Mesenchymal stem cell (in vitro differentiated cells and primary cell): ENCODE measurements around the gene EDC3.

ENCODE experiments used
- DNase-seq: peaks from one replicate; pipeline ENCODE4 v3.0.0-alpha.2; 2013
- H2AFZ ChIP-seq: one replicate; pipeline ENCODE4 v1.6.1; 2013; ENCODE audit warnings: low read depth, mild to moderate bottlenecking, control low read depth, inconsistent platforms, low read length, moderate library complexity
- H2AK5ac ChIP-seq: 2 replicates; pipeline ENCODE4 v1.6.1; 2013; ENCODE audit warnings: low read length, moderate library complexity, mild to moderate bottlenecking, inconsistent platforms; ENCODE audit not compliant: severe bottlenecking
- H2BK120ac ChIP-seq: one replicate; pipeline ENCODE4 v1.6.1; 2013; ENCODE audit warnings: low read depth, mild to moderate bottlenecking, inconsistent platforms, low read length, moderate library complexity
- H2BK12ac ChIP-seq, 2 experiments: one replicate each; pipeline ENCODE4 v1.6.1; 2013; ENCODE audit warnings: inconsistent platforms in 2 of 2, low read length in 2 of 2, mild to moderate bottlenecking in 2 of 2, moderate library complexity in 2 of 2, control low read depth in 1 of 2
- H2BK15ac ChIP-seq: one replicate; pipeline ENCODE4 v1.6.1; 2013; ENCODE audit warnings: mild to moderate bottlenecking, low read depth, inconsistent platforms; ENCODE audit not compliant: poor library complexity, severe bottlenecking
- H2BK5ac ChIP-seq: 2 replicates; pipeline ENCODE4 v1.6.1; 2013; ENCODE audit warnings: low read depth, mild to moderate bottlenecking, low read length, control low read depth, inconsistent platforms; ENCODE audit not compliant: poor library complexity, severe bottlenecking
- H3K14ac ChIP-seq, 2 experiments: one replicate each; pipeline ENCODE4 v1.6.1; 2013; ENCODE audit warnings: inconsistent platforms in 2 of 2, low read length in 2 of 2, control low read depth in 1 of 2, mild to moderate bottlenecking in 1 of 2, moderate library complexity in 1 of 2
- H3K18ac ChIP-seq, 2 experiments: one replicate each; pipeline ENCODE4 v1.6.1; 2013; ENCODE audit warnings: inconsistent platforms in 2 of 2, low read length in 2 of 2, control low read depth in 1 of 2, low read depth in 1 of 2, mild to moderate bottlenecking in 1 of 2
- H3K23ac ChIP-seq, 2 experiments: one replicate each; pipeline ENCODE4 v1.6.1; 2013; ENCODE audit warnings: inconsistent platforms in 2 of 2, low read length in 2 of 2, mild to moderate bottlenecking in 2 of 2, moderate library complexity in 2 of 2, control low read depth in 1 of 2
- H3K27ac ChIP-seq: 2 replicates; pipeline ENCODE4 v1.5.1; 2013; ENCODE audit warnings: mild to moderate bottlenecking, moderate library complexity, low read length, control low read depth, inconsistent platforms; ENCODE audit not compliant: poor library complexity, severe bottlenecking
- H3K27me3 ChIP-seq, 2 experiments: 2 replicates each; pipeline versions ENCODE4 v1.6.1 to v1.7.0; 2013; ENCODE audit warnings: low read length in 2 of 2, mild to moderate bottlenecking in 2 of 2, moderate library complexity in 2 of 2, control low read depth in 1 of 2, inconsistent platforms in 1 of 2; ENCODE audit not compliant: control insufficient read depth in 1 of 2, insufficient read depth in 1 of 2
- H3K36me3 ChIP-seq, 2 experiments: 2 replicates each; pipeline versions ENCODE4 v1.6.1 to v1.7.0; 2013; ENCODE audit warnings: low read length in 2 of 2, control low read depth in 1 of 2, inconsistent platforms in 1 of 2, low read depth in 1 of 2, mild to moderate bottlenecking in 1 of 2; ENCODE audit not compliant: insufficient read depth in 2 of 2, control insufficient read depth in 1 of 2
- H3K4ac ChIP-seq, 2 experiments: one replicate each; pipeline ENCODE4 v1.6.1; 2013; ENCODE audit warnings: inconsistent platforms in 2 of 2, low read length in 2 of 2, mild to moderate bottlenecking in 2 of 2, moderate library complexity in 2 of 2, control low read depth in 1 of 2, low read depth in 1 of 2
- H3K4me1 ChIP-seq: 2 replicates; pipeline ENCODE4 v1.6.1; 2013; ENCODE audit warnings: low read depth, low read length, control low read depth; ENCODE audit not compliant: control insufficient read depth, insufficient read depth
- H3K4me2 ChIP-seq: 2 replicates; pipeline ENCODE4 v1.6.1; 2013; ENCODE audit warnings: low read length, mild to moderate bottlenecking, inconsistent platforms; ENCODE audit not compliant: poor library complexity, severe bottlenecking
- H3K4me3 ChIP-seq, 2 experiments: 2 replicates each; pipeline versions ENCODE4 v1.5.1 to v1.7.0; 2013; ENCODE audit warnings: low read length in 2 of 2, mild to moderate bottlenecking in 2 of 2, control low read depth in 1 of 2, low read depth in 1 of 2; ENCODE audit not compliant: insufficient read depth in 1 of 2
- H3K79me1 ChIP-seq: replicated peaks from 2 replicates; pipeline ENCODE4 v1.6.1; 2013; ENCODE audit warnings: mild to moderate bottlenecking, control low read depth, low read length, inconsistent platforms; ENCODE audit not compliant: poor library complexity, severe bottlenecking
- H3K9ac ChIP-seq: 2 replicates; pipeline ENCODE4 v1.7.0; 2013; ENCODE audit warnings: mild to moderate bottlenecking, low read length, moderate library complexity
- H3K9me3 ChIP-seq: 2 replicates; pipeline ENCODE4 v1.7.0; 2013; ENCODE audit warnings: mild to moderate bottlenecking, low read length; ENCODE audit not compliant: control insufficient read depth
- H4K8ac ChIP-seq: one replicate; pipeline ENCODE4 v1.6.1; 2013; ENCODE audit warnings: inconsistent platforms, mild to moderate bottlenecking, low read length, moderate library complexity
- H4K91ac ChIP-seq: one replicate; pipeline ENCODE4 v1.6.1; 2013; ENCODE audit warnings: mild to moderate bottlenecking, low read length, inconsistent platforms
- WGBS: methylation state at CpG from one replicate; pipeline ENCODE4 v1.1.7; 2013; ENCODE audit warnings: mixed read lengths; 5-methylcytosine and 5-hydroxymethylcytosine counted together

EDC3 gene

DNA sequence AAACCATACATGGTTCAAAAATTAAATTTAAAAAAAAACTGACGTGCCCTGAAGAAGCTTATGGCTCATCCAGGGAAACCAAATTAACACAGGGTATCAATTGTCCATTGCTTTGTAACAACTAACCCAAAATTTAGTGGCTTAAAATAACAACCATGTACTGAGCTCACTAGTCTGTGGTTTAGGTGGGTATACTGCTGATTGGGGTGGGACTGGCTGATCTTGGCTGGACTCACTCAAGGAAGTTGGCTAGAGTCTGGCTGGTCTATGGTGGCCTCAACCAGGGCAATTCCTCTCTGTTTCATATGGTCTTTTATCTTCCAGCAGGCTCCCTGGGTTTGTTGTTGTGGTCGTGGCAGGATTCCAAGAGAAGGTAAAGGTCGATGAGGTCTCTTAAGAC lies 14.1 kb upstream of the EDC3 start:
- DNase-seq: no peak
- Histone ChIP-seq H3K18ac (no peak overlapping the region), H2BK12ac (no peak overlapping the region), H3K9ac (no peak overlapping the region), H2BK120ac (no peak overlapping the region), H2BK5ac (no peak overlapping the region), H3K27me3 (peaks cover 13 to 33% of the 10 kb centered on the region in 2 experiments), H2BK15ac (no peak overlapping the region), H3K4me2 (no peak overlapping the region), H3K36me3 (no peaks in the 10 kb centered on the region), H4K91ac (no peak overlapping the region), H3K79me1 (no peaks in the 10 kb centered on the region), H3K4me1 (no peaks in the 10 kb centered on the region), H3K14ac (no peak overlapping the region), H3K9me3 (no peaks in the 10 kb centered on the region), H4K8ac (no peak overlapping the region), H3K4ac (no peak overlapping the region), H3K23ac (peak overlapping the region in 1 of 2 experiments; percentile 27), H2AFZ (no peak overlapping the region), H2AK5ac (no peak overlapping the region), H3K27ac (no peak overlapping the region), H3K4me3 (no peak overlapping the region)
- WGBS: 34% methylated on average over 3 of the region's 3 CpGs

- Histone ChIP-seq H3K9ac (no peak overlapping the region), H4K8ac (no peak overlapping the region), H3K4me1 (no peaks in the 10 kb centered on the region), H2AK5ac (no peak overlapping the region), H3K27ac (no peak overlapping the region), H2BK12ac (no peak overlapping the region), H3K4me3 (no peak overlapping the region), H3K36me3 (no peaks in the 10 kb centered on the region), H3K27me3 (peaks cover 18 to 33% of the 10 kb centered on the region in 2 experiments), H3K23ac (no peak overlapping the region), H3K4me2 (no peak overlapping the region), H2BK120ac (no peak overlapping the region), H2BK15ac (no peak overlapping the region), H3K4ac (no peak overlapping the region), H2BK5ac (no peak overlapping the region), H3K14ac (no peak overlapping the region), H2AFZ (no peak overlapping the region), H4K91ac (no peak overlapping the region), H3K9me3 (no peaks in the 10 kb centered on the region), H3K79me1 (no peaks in the 10 kb centered on the region), H3K18ac (no peak overlapping the region)
- DNase-seq: peak; percentile 15
- 40% methylated on average over 1 of the region's 1 CpG for WGBS
These were observed 13.2 kb upstream of the EDC3 start for GRCh38 chr15:74709011-74709410.

DNA sequence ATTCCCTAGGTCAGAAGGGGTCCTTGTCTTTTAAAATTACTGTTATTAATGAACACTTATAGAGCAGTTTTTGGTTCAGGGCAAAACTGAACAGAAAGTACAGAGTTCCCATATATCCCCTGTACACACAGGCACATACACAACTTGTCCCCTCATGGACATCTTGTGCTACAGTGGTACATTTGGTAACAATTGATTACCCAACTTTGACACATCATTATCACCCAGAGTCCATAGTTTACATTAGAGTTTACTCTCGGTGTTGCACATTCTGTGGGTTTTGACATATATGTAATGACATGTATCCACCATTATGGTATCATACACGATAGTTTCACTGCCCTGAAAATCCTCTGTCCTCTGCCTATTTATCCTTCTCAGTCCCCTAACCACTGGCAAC lies 984 bp upstream of the EDC3 start:
- no peaks in the 10 kb centered on the region for H3K36me3 ChIP-seq
- no peaks in the 10 kb centered on the region for H3K9me3 ChIP-seq
- H2BK12ac ChIP-seq: no peak overlapping the region
- H3K79me1 ChIP-seq: peaks cover 4% of the 10 kb centered on the region
- H3K9ac ChIP-seq: peak overlapping the region; percentile 97
- H4K91ac ChIP-seq: no peak overlapping the region
- H3K4me2 ChIP-seq: no peak overlapping the region
- peak overlapping the region in 1 of 2 experiments; percentile 94 for H3K4me3 ChIP-seq
- no peak overlapping the region for H3K27ac ChIP-seq
- H2BK120ac ChIP-seq: no peak overlapping the region
- no peak for DNase-seq
- no peak overlapping the region for H2AFZ ChIP-seq
- H3K27me3 ChIP-seq: peaks cover 7 to 9% of the 10 kb centered on the region in 2 experiments
- H3K18ac ChIP-seq: no peak overlapping the region
- H2BK5ac ChIP-seq: no peak overlapping the region
- H4K8ac ChIP-seq: no peak overlapping the region
- H3K4me1 ChIP-seq: peaks cover 5% of the 10 kb centered on the region
- H3K14ac ChIP-seq: no peak overlapping the region
- H2BK15ac ChIP-seq: no peak overlapping the region
- no peak overlapping the region for H3K4ac ChIP-seq
- WGBS: 68% methylated on average over 2 of the region's 2 CpGs
- H2AK5ac ChIP-seq: no peak overlapping the region
- H3K23ac ChIP-seq: no peak overlapping the region

DNA sequence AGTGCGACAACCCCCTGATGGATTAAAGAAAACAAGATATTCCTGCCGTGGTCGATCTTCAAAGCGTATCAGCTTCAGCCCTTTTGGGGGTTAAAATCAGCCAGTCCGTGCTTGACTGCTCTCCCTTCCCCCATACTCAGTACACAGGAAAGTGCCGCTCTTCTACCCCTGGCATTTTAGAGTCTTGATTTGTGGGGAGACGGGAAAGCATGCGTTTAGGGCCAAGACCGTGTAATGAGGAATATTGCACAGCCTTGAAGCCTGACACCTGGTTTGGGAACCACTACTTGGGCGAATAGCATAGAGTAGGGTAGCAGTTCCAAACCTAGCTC lies 540 bp upstream of the EDC3 start:
- no peaks in the 10 kb centered on the region for H3K9me3 ChIP-seq
- peaks cover 2 to 5% of the 10 kb centered on the region in 2 experiments for H3K27me3 ChIP-seq
- H3K14ac ChIP-seq: no peak overlapping the region
- H3K4me3 ChIP-seq: peak overlapping the region; percentile 94 to 97
- H3K79me1 ChIP-seq: peaks cover 4% of the 10 kb centered on the region
- H2BK12ac ChIP-seq: no peak overlapping the region
- no peak overlapping the region for H2BK120ac ChIP-seq
- H2AK5ac ChIP-seq: no peak overlapping the region
- H2BK5ac ChIP-seq: no peak overlapping the region
- peak overlapping the region; percentile 66 for H4K8ac ChIP-seq
- no peak overlapping the region for H3K23ac ChIP-seq
- H4K91ac ChIP-seq: no peak overlapping the region
- peak overlapping the region; percentile 95 for H3K4me2 ChIP-seq
- peaks cover 5% of the 10 kb centered on the region for H3K4me1 ChIP-seq
- 11% methylated on average over 9 of the region's 10 CpGs for WGBS
- H3K36me3 ChIP-seq: no peaks in the 10 kb centered on the region
- DNase-seq: no peak
- H3K9ac ChIP-seq: peak overlapping the region; percentile 97
- H2BK15ac ChIP-seq: no peak overlapping the region
- peak overlapping the region in 1 of 2 experiments; percentile 18 for H3K18ac ChIP-seq
- no peak overlapping the region for H3K27ac ChIP-seq
- H2AFZ ChIP-seq: peak overlapping the region; percentile 100
- H3K4ac ChIP-seq: no peak overlapping the region
